ENCODE data around the gene SUSD1. TPM values are rescaled to one million over a fixed set of nuclear protein-coding genes. Genes with fewer than 3 reads are reported as not detected.

SUSD1 gene
- total and polyA plus RNA-seq, 9 of the 15 experiments (the other 6 are each of a cell fraction or from before 2014, with no cell fraction given): 10.9 to 44.4 (median 36.1) TPM

GRCh38 chr9:112180387-112180881 lies 5.3 kb upstream of the SUSD1 start (continued):
- TF ChIP-seq MAFG (tag; conservative IDR thresholded peaks at IDR 0.05) (0 out of 2 replicates have a peak, but pooled peaks have one; percentile 8), SOX6 (IDR thresholded peaks at IDR 0.05) (peak; percentile 75), REST (IDR thresholded peaks at IDR 0.05; ENCODE audit: borderline replicate concordance) (peak; percentile 10; the same call in 1 of the 2 replicates), REST (CRISPR knock-in tag; IDR thresholded peaks at IDR 0.05; ENCODE audit: low read depth) (no peak), PCBP2 (IDR thresholded peaks at IDR 0.05; ENCODE audit: low read depth, low read length, poor library complexity, severe bottlenecking) (no peak), NEUROD1 (IDR thresholded peaks at IDR 0.05; ENCODE audit: borderline replicate concordance, low read depth, low read length, partially characterized antibody) (peak; percentile 46), ZNF174 (CRISPR knock-in tag; IDR thresholded peaks at IDR 0.05) (no peak), ATF7 (IDR thresholded peaks at IDR 0.05) (peak; percentile 84), GTF3C2 (IDR thresholded peaks at IDR 0.05; ENCODE audit: borderline replicate concordance, extremely low read depth, insufficient read length) (no peak), ZNF124 (CRISPR knock-in tag; IDR thresholded peaks at IDR 0.05) (no peak), KHSRP (IDR thresholded peaks at IDR 0.05) (no peak)
- TF ChIP-seq, protein P1, sequence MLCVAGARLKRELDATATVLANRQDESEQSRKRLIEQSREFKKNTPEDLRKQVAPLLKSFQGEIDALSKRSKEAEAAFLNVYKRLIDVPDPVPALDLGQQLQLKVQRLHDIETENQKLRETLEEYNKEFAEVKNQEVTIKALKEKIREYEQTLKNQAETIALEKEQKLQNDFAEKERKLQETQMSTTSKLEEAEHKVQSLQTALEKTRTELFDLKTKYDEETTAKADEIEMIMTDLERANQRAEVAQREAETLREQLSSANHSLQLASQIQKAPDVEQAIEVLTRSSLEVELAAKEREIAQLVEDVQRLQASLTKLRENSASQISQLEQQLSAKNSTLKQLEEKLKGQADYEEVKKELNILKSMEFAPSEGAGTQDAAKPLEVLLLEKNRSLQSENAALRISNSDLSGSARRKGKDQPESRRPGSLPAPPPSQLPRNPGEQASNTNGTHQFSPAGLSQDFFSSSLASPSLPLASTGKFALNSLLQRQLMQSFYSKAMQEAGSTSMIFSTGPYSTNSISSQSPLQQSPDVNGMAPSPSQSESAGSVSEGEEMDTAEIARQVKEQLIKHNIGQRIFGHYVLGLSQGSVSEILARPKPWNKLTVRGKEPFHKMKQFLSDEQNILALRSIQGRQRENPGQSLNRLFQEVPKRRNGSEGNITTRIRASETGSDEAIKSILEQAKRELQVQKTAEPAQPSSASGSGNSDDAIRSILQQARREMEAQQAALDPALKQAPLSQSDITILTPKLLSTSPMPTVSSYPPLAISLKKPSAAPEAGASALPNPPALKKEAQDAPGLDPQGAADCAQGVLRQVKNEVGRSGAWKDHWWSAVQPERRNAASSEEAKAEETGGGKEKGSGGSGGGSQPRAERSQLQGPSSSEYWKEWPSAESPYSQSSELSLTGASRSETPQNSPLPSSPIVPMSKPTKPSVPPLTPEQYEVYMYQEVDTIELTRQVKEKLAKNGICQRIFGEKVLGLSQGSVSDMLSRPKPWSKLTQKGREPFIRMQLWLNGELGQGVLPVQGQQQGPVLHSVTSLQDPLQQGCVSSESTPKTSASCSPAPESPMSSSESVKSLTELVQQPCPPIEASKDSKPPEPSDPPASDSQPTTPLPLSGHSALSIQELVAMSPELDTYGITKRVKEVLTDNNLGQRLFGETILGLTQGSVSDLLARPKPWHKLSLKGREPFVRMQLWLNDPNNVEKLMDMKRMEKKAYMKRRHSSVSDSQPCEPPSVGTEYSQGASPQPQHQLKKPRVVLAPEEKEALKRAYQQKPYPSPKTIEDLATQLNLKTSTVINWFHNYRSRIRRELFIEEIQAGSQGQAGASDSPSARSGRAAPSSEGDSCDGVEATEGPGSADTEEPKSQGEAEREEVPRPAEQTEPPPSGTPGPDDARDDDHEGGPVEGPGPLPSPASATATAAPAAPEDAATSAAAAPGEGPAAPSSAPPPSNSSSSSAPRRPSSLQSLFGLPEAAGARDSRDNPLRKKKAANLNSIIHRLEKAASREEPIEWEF (CRISPR knock-in tag; IDR thresholded peaks at IDR 0.05): peak; percentile 81; the same call in 1 of the 2 replicates

Data from K562 (cell line).